Body of pancreas (tissue), 4 donors: ENCODE results near the gene ARHGEF28.

Experiments
- POLR2A ChIP-seq, 3 donors: fragments of 450-650 bp; IDR thresholded peaks; one replicate each; pipeline ENCODE4 v1.6.1; 2016; ENCODE audit warnings: antibody characterized with exemption in 3 of 3, mild to moderate bottlenecking in 2 of 3
- TF ChIP-seq, protein P1 (sequence below), 7 experiments: fragments of 450-650 bp in 4 of 7; fragments of 200-600 bp in 3 of 7; sonication (generic) in 3 of 7; IDR thresholded peaks; one replicate each; pipeline ENCODE4 v1.5.1; 2016 to 2019; ENCODE audit warnings: antibody characterized with exemption in 7 of 7

DNA sequence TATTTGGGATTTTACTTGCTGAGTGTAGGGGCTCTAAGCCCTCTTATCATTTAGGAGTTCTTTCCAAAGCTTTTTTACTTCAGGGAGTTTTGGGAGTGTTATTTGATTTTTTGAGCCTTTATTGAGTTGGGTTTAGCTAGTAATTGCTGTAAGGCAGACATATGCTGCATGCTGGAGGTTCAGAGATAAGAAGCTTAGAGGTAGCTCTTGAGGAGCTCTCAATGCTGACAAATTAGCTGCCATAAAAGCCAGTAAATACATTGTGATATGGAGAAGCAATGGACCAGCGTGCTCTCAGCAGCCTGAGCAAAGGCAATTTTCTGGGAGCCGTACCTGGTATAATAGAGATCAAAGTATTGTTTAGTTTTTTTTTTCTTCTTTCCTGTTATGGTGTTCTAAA is 11.6 kb downstream of the ARHGEF28 start:
- TF ChIP-seq, protein P1, sequence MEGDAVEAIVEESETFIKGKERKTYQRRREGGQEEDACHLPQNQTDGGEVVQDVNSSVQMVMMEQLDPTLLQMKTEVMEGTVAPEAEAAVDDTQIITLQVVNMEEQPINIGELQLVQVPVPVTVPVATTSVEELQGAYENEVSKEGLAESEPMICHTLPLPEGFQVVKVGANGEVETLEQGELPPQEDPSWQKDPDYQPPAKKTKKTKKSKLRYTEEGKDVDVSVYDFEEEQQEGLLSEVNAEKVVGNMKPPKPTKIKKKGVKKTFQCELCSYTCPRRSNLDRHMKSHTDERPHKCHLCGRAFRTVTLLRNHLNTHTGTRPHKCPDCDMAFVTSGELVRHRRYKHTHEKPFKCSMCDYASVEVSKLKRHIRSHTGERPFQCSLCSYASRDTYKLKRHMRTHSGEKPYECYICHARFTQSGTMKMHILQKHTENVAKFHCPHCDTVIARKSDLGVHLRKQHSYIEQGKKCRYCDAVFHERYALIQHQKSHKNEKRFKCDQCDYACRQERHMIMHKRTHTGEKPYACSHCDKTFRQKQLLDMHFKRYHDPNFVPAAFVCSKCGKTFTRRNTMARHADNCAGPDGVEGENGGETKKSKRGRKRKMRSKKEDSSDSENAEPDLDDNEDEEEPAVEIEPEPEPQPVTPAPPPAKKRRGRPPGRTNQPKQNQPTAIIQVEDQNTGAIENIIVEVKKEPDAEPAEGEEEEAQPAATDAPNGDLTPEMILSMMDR (IDR thresholded peaks at IDR 0.05): no peak
- TF ChIP-seq POLR2A (IDR thresholded peaks at IDR 0.05): no peak
